Thoracic aorta (tissue), 2 donors: Measurements from ENCODE around the gene CHN2. TPM values are rescaled to one million over a fixed set of nuclear protein-coding genes. Genes with fewer than 3 reads are reported as not detected.

ENCODE experiments used
- ATAC-seq: fragments of 150-250 bp; one replicate; pipeline ENCODE4 v1.8.0; 2017; ENCODE audit warnings: low read depth; ENCODE audit not compliant: insufficient number of reproducible peaks, low FRiP score
- DNase-seq: peaks from one replicate; pipeline ENCODE4 v3.0.0-alpha.2; 2020; ENCODE audit warnings: low spot score
- H3K27ac ChIP-seq, 2 donors: fragments of 200-600 bp; sonication (generic); 1 replicate in 1 of 2; 2 replicates in 1 of 2; pipeline ENCODE4 v1.5.1; 2016; ENCODE audit warnings: mild to moderate bottlenecking in 2 of 2, moderate library complexity in 2 of 2
- H3K27me3 ChIP-seq: fragments of 200-600 bp; sonication (generic); replicated peaks from 2 replicates; pipeline ENCODE4 v1.6.0; 2016; ENCODE audit warnings: mild to moderate bottlenecking; ENCODE audit not compliant: insufficient read depth
- H3K36me3 ChIP-seq: fragments of 200-600 bp; sonication (generic); one replicate; pipeline ENCODE4 v1.5.1; 2016
- H3K4me1 ChIP-seq, 2 donors: fragments of 200-600 bp; sonication (generic); 1 replicate in 1 of 2; 2 replicates in 1 of 2; pipeline versions ENCODE4 v1.5.1 to v1.6.0; 2016; ENCODE audit warnings: low read depth in 2 of 2, mild to moderate bottlenecking in 1 of 2; ENCODE audit not compliant: control insufficient read depth in 1 of 2
- H3K4me3 ChIP-seq: fragments of 200-600 bp; sonication (generic); 2 replicates; pipeline ENCODE4 v1.5.1; 2016; ENCODE audit warnings: mild to moderate bottlenecking
- H3K9me3 ChIP-seq: fragments of 200-600 bp; sonication (generic); 2 replicates; pipeline ENCODE4 v1.5.1; 2016
- CTCF ChIP-seq: fragments of 200-600 bp; sonication (generic); IDR thresholded peaks from one replicate; pipeline ENCODE4 v1.5.1; 2019; ENCODE audit warnings: antibody characterized with exemption
- total RNA-seq, 2 donors: library from RNA; depleted of rRNA; stranded (reverse); fragments of >200 nt; gene quantifications; one replicate each; pipeline versions ENCODE4 v1.1.0 to v1.2.3, GENCODE V29; 2016

CHN2 gene
- total RNA-seq, 2 donors from 2014 or later: 22.6 to 44.7 TPM

- Histone ChIP-seq H3K36me3 (no peaks in the 10 kb centered on the region), H3K27me3 (no peaks in the 10 kb centered on the region), H3K9me3 (no peaks in the 10 kb centered on the region), H3K4me1 (no peaks in the 10 kb centered on the region), H3K4me3 (no peak overlapping the region), H3K27ac (no peak overlapping the region)
- TF ChIP-seq CTCF: no peak
- DNase-seq (no peak), ATAC-seq (no peak)
Observed at GRCh38 chr7:29363636-29364425, 169.3 kb downstream of the CHN2 start.

GRCh38 chr7:29364661-29365060 is 170.1 kb downstream of the CHN2 start:
- no peak for TF ChIP-seq CTCF
- Histone ChIP-seq H3K9me3 (no peaks in the 10 kb centered on the region), H3K4me1 (no peaks in the 10 kb centered on the region), H3K4me3 (no peak overlapping the region), H3K27me3 (no peaks in the 10 kb centered on the region), H3K27ac (no peak overlapping the region), H3K36me3 (no peaks in the 10 kb centered on the region)
- ATAC-seq (no peak), DNase-seq (no peak)

GRCh38 chr7:29365423-29365822 is 170.8 kb downstream of the CHN2 start:
- ATAC-seq: no peak
- H3K27ac ChIP-seq: no peak overlapping the region
- H3K27me3 ChIP-seq: no peaks in the 10 kb centered on the region
- DNase-seq: no peak
- no peaks in the 10 kb centered on the region for H3K36me3 ChIP-seq
- peaks cover 0 to 4% of the 10 kb centered on the region in 2 donors for H3K4me1 ChIP-seq
- no peak overlapping the region for H3K4me3 ChIP-seq
- no peak for TF ChIP-seq CTCF
- H3K9me3 ChIP-seq: no peaks in the 10 kb centered on the region

GRCh38 chr7:29367784-29368183 is 173.2 kb downstream of the CHN2 start:
- H3K27me3 ChIP-seq: no peaks in the 10 kb centered on the region
- ATAC-seq: no peak
- no peak for DNase-seq
- H3K4me3 ChIP-seq: no peak overlapping the region
- no peaks in the 10 kb centered on the region for H3K9me3 ChIP-seq
- no peak overlapping the region for H3K27ac ChIP-seq
- H3K4me1 ChIP-seq: peaks cover 0 to 9% of the 10 kb centered on the region in 2 donors
- H3K36me3 ChIP-seq: no peaks in the 10 kb centered on the region
- no peak for TF ChIP-seq CTCF

GRCh38 chr7:29369909-29370488 is 175.4 kb downstream of the CHN2 start:
- H3K27me3 ChIP-seq: no peaks in the 10 kb centered on the region
- DNase-seq: no peak
- ATAC-seq: no peak
- TF ChIP-seq CTCF: no peak
- H3K9me3 ChIP-seq: no peaks in the 10 kb centered on the region
- no peak overlapping the region for H3K4me3 ChIP-seq
- peaks cover 0 to 9% of the 10 kb centered on the region in 2 donors for H3K4me1 ChIP-seq
- no peak overlapping the region for H3K27ac ChIP-seq
- no peaks in the 10 kb centered on the region for H3K36me3 ChIP-seq
